Upper lobe of left lung (tissue), 6 donors: ENCODE data around the gene SMIM23. TPM values are rescaled to one million over a fixed set of nuclear protein-coding genes. Genes with fewer than 3 reads are reported as not detected.

Source experiments
- ATAC-seq, 2 donors: fragments of 200-7000 bp; cut with Tn5 transposase; one replicate each; pipeline ENCODE4 v1.9.1; 2022; ENCODE audit warnings: mild to moderate bottlenecking in 2 of 2, moderate library complexity in 2 of 2; ENCODE audit not compliant: low FRiP score in 2 of 2
- DNase-seq, 2 donors: peaks; one replicate each; pipeline ENCODE4 v3.0.0-alpha.2; 2019 to 2020
- H3K27ac ChIP-seq, 4 donors: fragments of 200-600 bp; sonication (generic); one replicate each; pipeline ENCODE4 v1.5.1; 2016 to 2019
- H3K27me3 ChIP-seq, 4 donors: fragments of 200-600 bp; sonication (generic); one replicate each; pipeline ENCODE4 v1.5.1; 2017 to 2019
- H3K36me3 ChIP-seq, 4 donors: fragments of 200-600 bp; sonication (generic); one replicate each; pipeline ENCODE4 v1.5.1; 2016 to 2019
- H3K4me1 ChIP-seq, 4 donors: fragments of 200-600 bp; sonication (generic); one replicate each; pipeline ENCODE4 v1.5.1; 2018 to 2019
- H3K4me3 ChIP-seq, 4 donors: fragments of 200-600 bp; sonication (generic); one replicate each; pipeline ENCODE4 v1.5.1; 2017 to 2019; ENCODE audit warnings: mild to moderate bottlenecking in 2 of 4, moderate library complexity in 1 of 4
- H3K9me3 ChIP-seq, 4 donors: fragments of 200-600 bp; sonication (generic); one replicate each; pipeline ENCODE4 v1.5.1; 2018 to 2019
- EP300 ChIP-seq, 4 donors: sonication (generic); formaldehyde crosslinking; IDR thresholded peaks; one replicate each; pipeline ENCODE4 v1.5.1; 2017; ENCODE audit warnings: antibody characterized with exemption in 4 of 4, control low read depth in 2 of 4
- POLR2A ChIP-seq, 4 donors: fragments of 450-650 bp; IDR thresholded peaks; one replicate each; pipeline ENCODE4 v1.5.1; 2016 to 2017; ENCODE audit warnings: antibody characterized with exemption in 4 of 4, mild to moderate bottlenecking in 2 of 4
- POLR2AphosphoS5 ChIP-seq, 2 donors: sonication (generic); formaldehyde crosslinking; IDR thresholded peaks; one replicate each; pipeline ENCODE4 v1.5.1; 2017; ENCODE audit warnings: antibody characterized with exemption in 2 of 2
- WGBS, 2 donors: methylation state at CpG; one replicate each; pipeline ENCODE4 v1.1.5; 2017 to 2018; 5-methylcytosine and 5-hydroxymethylcytosine counted together
- total RNA-seq, 6 donors: library from RNA; depleted of rRNA in 4 of 6; stranded (reverse); fragments of >200 nt in 4 of 6; gene quantifications; one replicate each; pipeline versions ENCODE4 v1.1.0 to v1.2.1, GENCODE V29; 2016 to 2021
- TF ChIP-seq, protein P1 (sequence below), 6 experiments: fragments of 450-650 bp in 4 of 6; fragments of 200-600 bp in 2 of 6; sonication (generic) in 2 of 6; IDR thresholded peaks; one replicate each; pipeline ENCODE4 v1.5.1; 2016 to 2019; ENCODE audit warnings: antibody characterized with exemption in 6 of 6
- donor health status: DM: no; HTN: no; CAD: no; lungs with moderate emphysema.
- donor health status: DM: no; HTN: yes; CAD: no; lungs with severe emphysema.

The SMIM23 gene
- total RNA-seq, 6 donors from 2014 or later: not detected

DNA sequence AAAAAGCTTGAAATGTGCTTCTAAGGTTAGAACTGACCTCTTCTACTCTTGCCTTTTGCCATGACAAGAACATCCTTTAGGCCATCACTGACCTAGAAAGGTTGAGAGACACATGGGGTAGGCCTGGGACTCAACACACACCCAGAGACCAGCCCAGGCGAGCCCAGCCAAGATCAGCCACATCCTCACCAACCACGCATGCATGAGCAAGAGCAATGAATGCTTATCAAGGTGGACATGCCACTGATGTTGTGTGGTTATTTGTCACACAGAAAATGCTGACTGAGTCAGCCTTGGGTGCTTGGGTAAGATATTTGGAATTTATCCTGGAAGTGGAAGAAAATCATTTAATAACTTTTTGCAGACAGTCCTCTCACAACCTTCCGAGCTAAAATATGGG, 39.4 kb downstream of the SMIM23 start:
- no peaks in the 10 kb centered on the region for H3K4me1 ChIP-seq
- WGBS, 2 donors: 90 to 95% methylated on average over 2 to 3 of the region's 3 CpGs

DNA sequence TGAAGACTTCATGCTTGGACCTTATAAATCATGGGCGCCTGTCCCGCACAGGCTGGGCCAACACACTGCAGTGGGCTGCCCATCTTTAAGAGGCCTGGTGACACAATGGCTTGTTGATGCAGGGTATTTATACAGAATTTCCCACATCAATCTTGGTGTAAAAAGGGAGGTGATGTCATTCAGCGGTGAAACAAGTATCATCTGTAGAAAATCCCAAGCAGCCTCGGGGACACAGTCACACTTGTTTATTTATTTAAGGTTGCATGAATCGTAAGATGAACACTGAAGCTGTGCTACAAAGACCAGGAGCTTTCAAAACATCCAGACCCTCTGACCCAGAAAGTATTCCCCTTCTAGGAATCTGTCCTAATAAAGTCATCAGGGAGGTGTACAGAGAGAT, 40.5 kb downstream of the SMIM23 start:
- no peak for ATAC-seq
- Histone ChIP-seq H3K9me3 (no peaks in the 10 kb centered on the region), H3K27me3 (no peaks in the 10 kb centered on the region), H3K4me3 (no peak overlapping the region), H3K27ac (no peak overlapping the region), H3K36me3 (no peaks in the 10 kb centered on the region), H3K4me1 (no peaks in the 10 kb centered on the region)
- DNase-seq: no peak
- no peak for TF ChIP-seq POLR2AphosphoS5 (IDR thresholded peaks at IDR 0.05)
- no peak for TF ChIP-seq POLR2A (IDR thresholded peaks at IDR 0.05)
- TF ChIP-seq, protein P1, sequence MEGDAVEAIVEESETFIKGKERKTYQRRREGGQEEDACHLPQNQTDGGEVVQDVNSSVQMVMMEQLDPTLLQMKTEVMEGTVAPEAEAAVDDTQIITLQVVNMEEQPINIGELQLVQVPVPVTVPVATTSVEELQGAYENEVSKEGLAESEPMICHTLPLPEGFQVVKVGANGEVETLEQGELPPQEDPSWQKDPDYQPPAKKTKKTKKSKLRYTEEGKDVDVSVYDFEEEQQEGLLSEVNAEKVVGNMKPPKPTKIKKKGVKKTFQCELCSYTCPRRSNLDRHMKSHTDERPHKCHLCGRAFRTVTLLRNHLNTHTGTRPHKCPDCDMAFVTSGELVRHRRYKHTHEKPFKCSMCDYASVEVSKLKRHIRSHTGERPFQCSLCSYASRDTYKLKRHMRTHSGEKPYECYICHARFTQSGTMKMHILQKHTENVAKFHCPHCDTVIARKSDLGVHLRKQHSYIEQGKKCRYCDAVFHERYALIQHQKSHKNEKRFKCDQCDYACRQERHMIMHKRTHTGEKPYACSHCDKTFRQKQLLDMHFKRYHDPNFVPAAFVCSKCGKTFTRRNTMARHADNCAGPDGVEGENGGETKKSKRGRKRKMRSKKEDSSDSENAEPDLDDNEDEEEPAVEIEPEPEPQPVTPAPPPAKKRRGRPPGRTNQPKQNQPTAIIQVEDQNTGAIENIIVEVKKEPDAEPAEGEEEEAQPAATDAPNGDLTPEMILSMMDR (IDR thresholded peaks at IDR 0.05): no peak
- no peak for TF ChIP-seq EP300 (IDR thresholded peaks at IDR 0.05)
- WGBS, 2 donors: 79 to 81% methylated on average over 5 of the region's 5 CpGs

More for the DNA sequence above, 39.4 kb downstream of the SMIM23 start:
- DNase-seq: no peak
- TF ChIP-seq EP300 (IDR thresholded peaks at IDR 0.05) (no peak), POLR2AphosphoS5 (IDR thresholded peaks at IDR 0.05) (no peak), POLR2A (IDR thresholded peaks at IDR 0.05) (no peak)
- TF ChIP-seq, protein P1 (IDR thresholded peaks at IDR 0.05): no peak
- Histone ChIP-seq H3K27me3 (no peaks in the 10 kb centered on the region), H3K4me3 (no peak overlapping the region), H3K27ac (no peak overlapping the region), H3K9me3 (no peaks in the 10 kb centered on the region), H3K36me3 (no peaks in the 10 kb centered on the region)
- ATAC-seq: no peak

DNA sequence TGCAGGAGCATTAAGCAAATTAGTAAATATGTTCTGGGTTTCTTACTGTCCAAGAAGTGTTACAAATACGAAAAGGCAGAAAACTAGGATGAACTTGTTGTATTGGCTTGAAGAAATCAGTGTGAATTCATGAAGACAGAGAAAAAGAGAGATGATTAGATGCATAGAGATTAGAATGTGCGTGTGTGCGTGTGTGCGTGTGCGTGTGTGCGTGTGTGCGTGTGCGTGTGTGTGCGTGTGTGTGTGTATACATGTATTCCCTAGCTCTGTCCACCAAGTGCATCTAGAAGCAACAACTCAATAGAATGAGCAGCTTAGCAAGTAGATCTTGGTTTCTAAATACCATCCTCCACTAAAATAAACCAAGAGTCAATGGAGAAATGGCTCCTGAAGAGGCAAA, 41.5 kb downstream of the SMIM23 start:
- Histone ChIP-seq H3K36me3 (no peaks in the 10 kb centered on the region), H3K4me1 (no peaks in the 10 kb centered on the region), H3K4me3 (no peak overlapping the region), H3K27me3 (no peaks in the 10 kb centered on the region), H3K27ac (no peak overlapping the region), H3K9me3 (no peaks in the 10 kb centered on the region)
- WGBS, 2 donors: 95 to 96% methylated on average over 9 of the region's 9 CpGs
- ATAC-seq (no peak), DNase-seq (no peak)
- TF ChIP-seq POLR2A (IDR thresholded peaks at IDR 0.05) (no peak), EP300 (IDR thresholded peaks at IDR 0.05) (no peak), POLR2AphosphoS5 (IDR thresholded peaks at IDR 0.05) (no peak)
- TF ChIP-seq, protein P1 (IDR thresholded peaks at IDR 0.05): no peak

DNA sequence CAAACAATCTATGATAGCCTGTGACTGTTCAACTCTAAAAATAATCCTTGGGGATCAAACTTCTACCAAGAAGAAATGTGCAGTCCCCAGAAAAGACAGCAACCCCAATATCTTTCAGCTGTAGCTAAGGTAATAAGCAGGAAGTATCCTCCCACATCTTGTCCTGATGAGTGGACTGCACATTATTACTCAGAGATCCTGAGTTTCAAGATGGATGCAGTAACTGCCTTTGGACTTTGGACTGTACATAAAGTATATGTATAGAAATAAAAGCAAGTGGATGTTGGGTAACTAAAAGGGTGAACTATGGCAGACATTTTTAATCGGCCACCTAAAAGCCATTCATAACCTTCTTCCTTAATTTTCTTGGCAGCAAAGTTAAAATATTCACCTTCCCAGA, 45.1 kb downstream of the SMIM23 start:
- H3K27ac ChIP-seq: no peak overlapping the region
- DNase-seq (no peak), ATAC-seq (no peak)
- no peaks in the 10 kb centered on the region for H3K9me3 ChIP-seq
- H3K36me3 ChIP-seq: no peaks in the 10 kb centered on the region
- WGBS, 2 donors: 86 to 89% methylated on average over 1 of the region's 1 CpG
- H3K27me3 ChIP-seq: no peaks in the 10 kb centered on the region
- TF ChIP-seq EP300 (IDR thresholded peaks at IDR 0.05): no peak
- no peak for TF ChIP-seq POLR2A (IDR thresholded peaks at IDR 0.05)
- no peak for TF ChIP-seq POLR2AphosphoS5 (IDR thresholded peaks at IDR 0.05)
- TF ChIP-seq, protein P1 (IDR thresholded peaks at IDR 0.05): no peak
- H3K4me1 ChIP-seq: no peaks in the 10 kb centered on the region
- H3K4me3 ChIP-seq: no peak overlapping the region

- no peak for ATAC-seq
- no peak overlapping the region for H3K27ac ChIP-seq
- H3K9me3 ChIP-seq: no peaks in the 10 kb centered on the region
- 79 to 87% methylated on average over 2 of the region's 2 CpGs for WGBS, 2 donors
- no peaks in the 10 kb centered on the region for H3K27me3 ChIP-seq
- no peaks in the 10 kb centered on the region for H3K36me3 ChIP-seq
- no peak overlapping the region for H3K4me3 ChIP-seq
- H3K4me1 ChIP-seq: no peaks in the 10 kb centered on the region
- TF ChIP-seq, protein P1 (IDR thresholded peaks at IDR 0.05): no peak
- TF ChIP-seq POLR2AphosphoS5 (IDR thresholded peaks at IDR 0.05) (no peak), EP300 (IDR thresholded peaks at IDR 0.05) (no peak), POLR2A (IDR thresholded peaks at IDR 0.05) (no peak)
- no peak for DNase-seq
Measured at GRCh38 chr5:171832775-171833174, 47.2 kb downstream of the SMIM23 start.
